AG09309 (cell line): ENCODE results near the gene ALDH7A1.

Experiments used
- DNase-seq: peaks from one replicate; pipeline ENCODE4 v3.0.0-alpha.2; 2010; ENCODE audit warnings: low read depth
- H3K4me3 ChIP-seq: 2 replicates; pipeline ENCODE4 v1.5.1; 2011; ENCODE audit warnings: mild to moderate bottlenecking, low read depth, low read length, moderate library complexity; ENCODE audit not compliant: control insufficient read depth
- CTCF ChIP-seq: IDR thresholded peaks from 2 replicates; pipeline ENCODE4 v1.5.1; 2011; ENCODE audit warnings: mild to moderate bottlenecking, low read depth, low read length, inconsistent platforms; ENCODE audit not compliant: insufficient read depth, control insufficient read depth; ENCODE audit errors: missing control alignments

ALDH7A1 gene

GRCh38 chr5:126483156-126483555, 111.9 kb downstream of the ALDH7A1 start:
- no peak for TF ChIP-seq CTCF
- no peak overlapping the region for H3K4me3 ChIP-seq
- DNase-seq = no peak

GRCh38 chr5:126482591-126482990, 112.4 kb downstream of the ALDH7A1 start:
- DNase-seq = no peak
- TF ChIP-seq CTCF = no peak
- no peak overlapping the region for H3K4me3 ChIP-seq

- TF ChIP-seq CTCF = no peak
- no peak for DNase-seq
Observed at GRCh38 chr5:126481243-126481642, 113.8 kb downstream of the ALDH7A1 start.

More at GRCh38 chr5:126481243-126481642, 113.8 kb downstream of the ALDH7A1 start:
- no peak overlapping the region for H3K4me3 ChIP-seq
